Heart left ventricle (tissue), 13 donors: ENCODE data around the gene RAX2.

Experiments used
- POLR2A ChIP-seq, 2 donors: fragments of 450-650 bp; IDR thresholded peaks; one replicate each; pipeline ENCODE4 v1.6.1; 2017; ENCODE audit warnings: antibody characterized with exemption in 2 of 2, mild to moderate bottlenecking in 2 of 2, moderate library complexity in 2 of 2
- TF ChIP-seq, protein P1 (sequence below), 12 donors: fragments of 200-600 bp; sonication (generic) in 4 of 12; IDR thresholded peaks; one replicate each; pipeline versions ENCODE4 v1.5.0 to v1.8.0; 2018 to 2022; ENCODE audit warnings: antibody characterized with exemption in 12 of 12, mild to moderate bottlenecking in 5 of 12
- donor health status: ischemic (EF 13 %, LVEDD 7.1; RV severe dilation, severe dysfunction).
- donor health status: DM: no; HTN: yes; CAD: no.
- donor health status: DM: no; HTN: no; CAD: no.
- donor health status: ischemic (EF 25% LVEDD 6.9; RV normal size, moderate dysfunction).
- donor health status: ischemic (EF 25% LVEDD 5.7; RV mildly dilated, moderate dysfunction).
- donor health status: ischemic (EF 35%, LVEDD 5.7; RV mildly dilated, moderate dysfunction).
- donor health status: nonischemic (EF 11% LVEDD 7.7; RV severe dilation, severe dysfunction).
- donor health status: DM: yes; HTN: yes; CAD: no.
- donor health status: PGD.
- donor health status: ischemic (EF 29% LVEDD 5.4; RV normal size, mild dysfunction).
- donor health status: nonischemic (EF 23%, LVEDD 6.1; RV moderate dilation, normal function).

DNA sequence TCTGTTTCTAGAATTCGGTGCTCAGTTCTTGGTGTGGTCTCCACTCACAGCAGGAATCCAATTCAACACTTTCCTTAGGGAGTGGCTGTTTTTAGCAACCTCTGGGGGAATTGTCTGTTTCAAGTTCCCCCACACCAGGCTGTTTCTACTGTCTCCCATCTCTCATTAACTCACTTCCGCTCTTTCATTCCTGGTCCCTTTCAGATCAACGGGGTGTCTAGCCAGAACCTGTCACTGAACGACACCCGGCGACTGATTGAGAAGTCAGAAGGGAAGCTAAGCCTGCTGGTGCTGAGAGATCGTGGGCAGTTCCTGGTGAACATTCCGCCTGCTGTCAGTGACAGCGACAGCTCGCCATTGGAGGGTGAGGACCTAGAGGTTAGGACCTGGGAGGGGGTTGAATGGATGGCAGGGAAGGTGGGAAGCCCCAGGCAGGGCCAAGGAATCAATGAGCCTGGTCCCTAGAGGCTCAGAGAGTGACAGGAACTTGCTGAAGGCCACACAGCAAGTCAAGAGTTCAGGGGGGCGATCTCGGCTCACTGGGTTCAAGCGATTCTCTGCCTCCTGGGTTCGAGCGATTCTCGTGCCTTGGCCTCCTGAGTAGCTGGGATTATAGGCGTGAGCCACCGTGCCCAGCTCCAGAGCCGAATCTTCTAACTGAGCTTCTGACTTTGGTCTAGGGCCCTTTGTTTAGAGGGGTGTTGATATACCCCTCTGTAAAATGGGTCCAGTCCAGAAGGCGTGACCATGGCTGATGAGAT lies 38.3 kb downstream of the RAX2 start:
- TF ChIP-seq, protein P1, sequence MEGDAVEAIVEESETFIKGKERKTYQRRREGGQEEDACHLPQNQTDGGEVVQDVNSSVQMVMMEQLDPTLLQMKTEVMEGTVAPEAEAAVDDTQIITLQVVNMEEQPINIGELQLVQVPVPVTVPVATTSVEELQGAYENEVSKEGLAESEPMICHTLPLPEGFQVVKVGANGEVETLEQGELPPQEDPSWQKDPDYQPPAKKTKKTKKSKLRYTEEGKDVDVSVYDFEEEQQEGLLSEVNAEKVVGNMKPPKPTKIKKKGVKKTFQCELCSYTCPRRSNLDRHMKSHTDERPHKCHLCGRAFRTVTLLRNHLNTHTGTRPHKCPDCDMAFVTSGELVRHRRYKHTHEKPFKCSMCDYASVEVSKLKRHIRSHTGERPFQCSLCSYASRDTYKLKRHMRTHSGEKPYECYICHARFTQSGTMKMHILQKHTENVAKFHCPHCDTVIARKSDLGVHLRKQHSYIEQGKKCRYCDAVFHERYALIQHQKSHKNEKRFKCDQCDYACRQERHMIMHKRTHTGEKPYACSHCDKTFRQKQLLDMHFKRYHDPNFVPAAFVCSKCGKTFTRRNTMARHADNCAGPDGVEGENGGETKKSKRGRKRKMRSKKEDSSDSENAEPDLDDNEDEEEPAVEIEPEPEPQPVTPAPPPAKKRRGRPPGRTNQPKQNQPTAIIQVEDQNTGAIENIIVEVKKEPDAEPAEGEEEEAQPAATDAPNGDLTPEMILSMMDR (IDR thresholded peaks at IDR 0.05) = no peak
- TF ChIP-seq POLR2A (IDR thresholded peaks at IDR 0.05) = no peak
